Muscle of leg (tissue), 11 donors: ENCODE results near the gene CACNA1S. TPM values are rescaled to one million over a fixed set of nuclear protein-coding genes. Genes with fewer than 3 reads are reported as not detected.

Experiments
- DNase-seq: peaks from one replicate; pipeline ENCODE4 v3.0.0; 2013
- H3K27ac ChIP-seq: one replicate; pipeline ENCODE4 v1.5.1; 2013; ENCODE audit warnings: mild to moderate bottlenecking, low read length, control low read depth
- H3K27me3 ChIP-seq: one replicate; pipeline ENCODE4 v1.6.1; 2013; ENCODE audit warnings: low read length; ENCODE audit not compliant: control insufficient read depth, insufficient read depth
- H3K36me3 ChIP-seq: one replicate; pipeline ENCODE4 v1.6.1; 2013; ENCODE audit warnings: low read length; ENCODE audit not compliant: control insufficient read depth, insufficient read depth
- H3K4me1 ChIP-seq: one replicate; pipeline ENCODE4 v1.6.1; 2013; ENCODE audit warnings: low read length; ENCODE audit not compliant: control insufficient read depth, insufficient read depth
- H3K4me3 ChIP-seq: one replicate; pipeline ENCODE4 v1.5.1; 2013; ENCODE audit warnings: low read length, control low read depth
- H3K9me3 ChIP-seq: replicated peaks from 2 replicates; pipeline ENCODE4 v1.6.1; 2013; ENCODE audit warnings: low read depth, low read length; ENCODE audit not compliant: control insufficient read depth
- WGBS: methylation state at CpG from one replicate; pipeline ENCODE4 v1.1.5; 2013; ENCODE audit warnings: missing lambda C conversion rate; ENCODE audit not compliant: insufficient coverage; 5-methylcytosine and 5-hydroxymethylcytosine counted together
- polyA plus RNA-seq, 8 donors: library from polyadenylated mRNA; unstranded; fragments of 120-200 nt; gene quantifications; one replicate each; pipeline versions ENCODE4 v1.2.1 to v1.2.3, GENCODE V29; 2013; ENCODE audit warnings: inconsistent platforms in 1 of 8, low replicate concordance in 1 of 8; ENCODE audit not compliant: insufficient read length in 8 of 8, insufficient read depth in 1 of 8
- total RNA-seq: library from RNA; stranded (reverse); fragments of 120-200 nt; gene quantifications from one replicate; pipeline ENCODE4 v1.2.4, GENCODE V29; 2013

Gene CACNA1S
- total and polyA plus RNA-seq, 9 donors, result 26.1 to 55.2 (median 41.5) TPM

GRCh38 chr1:201110138-201110537 is 2.1 kb downstream of the CACNA1S start:
- peaks cover 12% of the 10 kb centered on the region for H3K27me3 ChIP-seq
- H3K9me3 ChIP-seq, result no peaks in the 10 kb centered on the region
- H3K36me3 ChIP-seq, result peaks cover 8% of the 10 kb centered on the region
- DNase-seq, result no peak
- 87% methylated on average over 10 of the region's 10 CpGs for WGBS
- H3K4me1 ChIP-seq, result peaks cover 64% of the 10 kb centered on the region
- H3K27ac ChIP-seq, result no peak overlapping the region
- H3K4me3 ChIP-seq, result peak overlapping the region; percentile 10

GRCh38 chr1:201109651-201110050 is 2.6 kb downstream of the CACNA1S start:
- Histone ChIP-seq H3K4me1 (peaks cover 65% of the 10 kb centered on the region), H3K9me3 (no peaks in the 10 kb centered on the region), H3K27me3 (peaks cover 8% of the 10 kb centered on the region), H3K27ac (no peak overlapping the region), H3K4me3 (no peak overlapping the region), H3K36me3 (peaks cover 8% of the 10 kb centered on the region)
- WGBS, result 100% methylated on average over 1 of the region's 1 CpG
- no peak for DNase-seq

DNA sequence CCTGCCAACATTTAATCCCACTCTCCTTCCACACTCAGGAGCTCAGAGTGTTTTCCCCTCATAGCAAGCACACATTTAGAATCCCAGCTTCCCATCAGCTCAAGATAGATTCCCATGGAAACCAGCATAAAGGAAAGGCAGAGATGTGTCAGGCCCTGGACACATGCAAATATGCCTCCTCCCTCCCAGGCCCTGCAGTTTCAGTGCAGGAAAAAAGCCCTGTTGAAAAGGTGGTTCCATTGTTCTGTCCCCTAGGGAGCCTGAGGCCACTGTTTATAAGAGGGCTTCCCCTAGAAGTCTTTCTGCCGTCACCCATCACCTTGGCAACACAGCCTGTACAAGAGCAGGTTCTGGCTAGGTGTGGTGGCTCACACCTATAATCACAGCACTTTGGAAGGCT is 3.6 kb downstream of the CACNA1S start:
- Histone ChIP-seq H3K27me3 (peaks cover 4% of the 10 kb centered on the region), H3K4me1 (peaks cover 65% of the 10 kb centered on the region), H3K27ac (peak overlapping the region; percentile 13), H3K36me3 (peaks cover 8% of the 10 kb centered on the region), H3K9me3 (no peaks in the 10 kb centered on the region), H3K4me3 (no peak overlapping the region)
- no CpG with 5 or more reads among the region's 1 CpG for WGBS
- DNase-seq, result no peak

DNA sequence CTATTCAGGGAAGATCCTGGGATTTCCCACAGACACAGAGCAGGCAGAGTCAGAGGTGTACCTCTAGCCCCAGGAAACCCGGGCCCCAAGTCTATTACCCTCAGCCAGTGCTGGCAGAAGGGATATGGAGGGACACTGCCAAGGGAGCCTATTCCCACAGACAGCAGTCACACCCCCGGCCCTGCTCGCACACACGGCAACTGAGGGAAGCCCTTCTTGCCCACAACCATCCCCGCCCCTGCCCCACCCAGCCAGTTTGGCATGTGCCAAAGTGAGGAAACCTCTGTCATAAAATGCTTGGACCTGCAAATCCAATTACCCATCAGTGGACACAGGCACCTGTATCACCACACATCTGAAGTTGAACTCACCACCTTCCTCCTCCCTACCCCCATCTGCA is 6.5 kb downstream of the CACNA1S start:
- no peaks in the 10 kb centered on the region for H3K9me3 ChIP-seq
- H3K4me3 ChIP-seq, result no peak overlapping the region
- peaks cover 11% of the 10 kb centered on the region for H3K36me3 ChIP-seq
- no peak for DNase-seq
- 71% methylated on average over 5 of the region's 5 CpGs for WGBS
- no peaks in the 10 kb centered on the region for H3K27me3 ChIP-seq
- H3K4me1 ChIP-seq, result peaks cover 58% of the 10 kb centered on the region
- no peak overlapping the region for H3K27ac ChIP-seq

GRCh38 chr1:201104141-201104540 is 8.1 kb downstream of the CACNA1S start:
- H3K36me3 ChIP-seq, result peaks cover 9% of the 10 kb centered on the region
- no CpG with 5 or more reads among the region's 1 CpG for WGBS
- peaks cover 64% of the 10 kb centered on the region for H3K4me1 ChIP-seq
- H3K4me3 ChIP-seq, result no peak overlapping the region
- no peaks in the 10 kb centered on the region for H3K27me3 ChIP-seq
- no peak for DNase-seq
- H3K27ac ChIP-seq, result peak overlapping the region; percentile 75
- no peaks in the 10 kb centered on the region for H3K9me3 ChIP-seq

- Histone ChIP-seq H3K4me1 (peaks cover 66% of the 10 kb centered on the region), H3K9me3 (no peaks in the 10 kb centered on the region), H3K4me3 (no peak overlapping the region), H3K27ac (peak overlapping the region; percentile 75), H3K27me3 (no peaks in the 10 kb centered on the region), H3K36me3 (peaks cover 9% of the 10 kb centered on the region)
- no peak for DNase-seq
- 58% methylated on average over 8 of the region's 9 CpGs for WGBS
Observed at GRCh38 chr1:201103666-201104065, 8.6 kb downstream of the CACNA1S start.

DNA sequence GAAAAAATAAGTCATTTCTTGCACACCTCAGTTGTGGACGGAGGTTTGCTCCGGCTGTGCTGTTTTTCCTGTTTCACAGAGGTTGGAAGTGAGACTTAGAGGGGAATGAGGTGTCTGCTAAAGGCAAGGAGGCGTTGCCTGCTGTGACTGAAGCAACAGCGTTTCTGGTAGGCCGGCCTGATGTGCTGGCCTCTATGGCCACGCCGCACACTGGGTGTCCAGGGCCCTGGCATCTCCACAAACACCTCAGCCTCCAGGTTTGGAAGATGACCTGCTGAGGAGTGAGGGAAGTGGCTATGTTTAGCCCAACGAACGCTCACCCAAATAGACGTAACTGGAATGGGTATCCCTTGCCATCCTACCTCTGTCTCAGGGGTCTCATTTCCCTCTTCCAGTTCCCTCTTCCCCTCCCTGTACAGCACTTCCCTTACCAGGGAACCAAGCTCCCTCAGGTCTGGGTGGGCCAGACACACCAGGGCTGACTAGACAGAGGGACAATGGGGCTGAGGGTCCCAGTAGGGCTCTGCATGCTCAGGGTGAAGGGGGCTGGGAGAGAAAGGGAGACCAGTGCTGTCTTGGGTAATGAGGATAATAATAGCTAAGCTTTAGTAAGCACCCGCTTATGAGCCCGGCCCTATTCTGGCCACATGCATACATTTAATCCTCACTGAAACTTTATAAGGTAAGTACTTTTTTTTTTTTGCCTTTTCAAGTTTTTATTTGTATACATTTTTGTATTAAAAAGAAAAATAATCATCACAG is 11.9 kb downstream of the CACNA1S start:
- 64% methylated on average over 2 of the region's 12 CpGs for WGBS
- Histone ChIP-seq H3K27me3 (no peaks in the 10 kb centered on the region), H3K4me1 (peaks cover 84% of the 10 kb centered on the region), H3K4me3 (no peak overlapping the region), H3K9me3 (no peaks in the 10 kb centered on the region), H3K27ac (peak overlapping the region; percentile 93), H3K36me3 (peaks cover 6% of the 10 kb centered on the region)
- no peak for DNase-seq

GRCh38 chr1:201098992-201099677 is 13.1 kb downstream of the CACNA1S start:
- H3K27me3 ChIP-seq, result no peaks in the 10 kb centered on the region
- WGBS, result no CpG with 5 or more reads among the region's 5 CpGs
- H3K27ac ChIP-seq, result peak overlapping the region; percentile 93
- no peaks in the 10 kb centered on the region for H3K9me3 ChIP-seq
- peaks cover 6% of the 10 kb centered on the region for H3K36me3 ChIP-seq
- DNase-seq, result no peak
- no peak overlapping the region for H3K4me3 ChIP-seq
- peaks cover 89% of the 10 kb centered on the region for H3K4me1 ChIP-seq

DNA sequence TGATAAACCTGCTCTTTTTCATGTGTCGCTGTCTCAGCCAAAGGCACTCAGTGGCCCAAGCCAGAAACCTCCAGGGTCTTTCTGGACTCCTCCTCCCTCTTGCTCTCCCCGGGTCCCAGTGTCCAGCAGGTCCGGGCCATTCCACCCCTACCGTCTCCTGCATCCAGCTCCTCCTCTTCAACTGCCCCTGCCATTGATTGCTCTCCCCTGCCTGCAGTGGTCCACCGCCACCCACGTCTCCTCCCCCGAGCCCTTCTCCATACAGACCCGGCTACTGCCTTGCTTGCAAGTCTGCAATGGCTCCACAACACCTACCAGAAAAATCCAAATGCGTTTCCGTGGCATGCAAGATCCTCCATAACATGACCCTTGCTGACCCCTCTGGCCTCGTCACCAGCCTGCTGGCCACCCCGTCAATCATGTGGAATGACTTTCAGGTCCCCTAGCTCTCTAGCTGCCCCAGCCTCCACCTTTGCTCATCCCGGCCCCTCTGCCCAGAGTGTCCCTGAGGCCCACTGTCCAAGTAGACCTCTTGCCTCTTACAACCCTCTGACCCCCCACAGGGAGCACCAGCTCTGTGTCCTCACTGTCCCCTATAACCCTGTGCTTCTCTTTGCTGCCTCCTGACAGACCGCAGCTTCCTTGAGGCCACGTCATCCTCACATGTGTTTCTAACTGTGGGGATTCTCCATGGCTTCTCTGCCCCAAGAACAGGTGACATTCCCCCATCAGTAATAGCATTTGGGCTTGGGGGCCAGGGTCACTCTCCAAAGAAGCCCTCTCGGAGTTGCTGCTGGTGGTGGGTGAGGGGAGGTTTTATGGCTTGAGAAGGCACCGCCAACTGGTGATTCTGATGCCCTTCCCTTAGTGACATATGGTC is 15.0 kb downstream of the CACNA1S start:
- peaks cover 72% of the 10 kb centered on the region for H3K4me1 ChIP-seq
- 67% methylated on average over 14 of the region's 17 CpGs for WGBS
- no peaks in the 10 kb centered on the region for H3K27me3 ChIP-seq
- peak overlapping the region; percentile 93 for H3K27ac ChIP-seq
- H3K36me3 ChIP-seq, result peaks cover 5% of the 10 kb centered on the region
- no peak overlapping the region for H3K4me3 ChIP-seq
- no peak for DNase-seq
- no peaks in the 10 kb centered on the region for H3K9me3 ChIP-seq

DNA sequence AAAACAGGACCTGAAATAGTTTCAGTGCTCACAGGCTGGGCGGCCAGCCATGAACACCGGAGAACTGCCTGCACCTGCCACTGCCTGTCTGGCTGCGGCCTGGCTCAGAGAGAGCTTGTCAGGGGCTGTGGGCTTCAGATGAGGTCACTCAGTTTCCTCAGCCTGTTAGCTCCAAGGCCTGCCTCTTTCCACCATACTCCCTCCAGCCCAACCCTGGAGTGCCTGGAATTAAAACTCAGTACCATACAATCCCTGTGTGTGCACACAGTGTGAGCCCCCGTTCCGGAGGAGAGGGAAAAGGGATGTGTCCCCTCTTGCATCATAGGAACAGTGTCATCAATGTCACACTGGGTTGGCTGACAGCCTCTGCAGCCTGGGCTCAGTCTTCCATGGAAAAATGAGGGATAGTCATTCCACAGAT is 16.2 kb downstream of the CACNA1S start:
- WGBS, result 40% methylated on average over 1 of the region's 5 CpGs

More for the DNA sequence above, 16.2 kb downstream of the CACNA1S start:
- H3K36me3 ChIP-seq, result peaks cover 5% of the 10 kb centered on the region
- peaks cover 78% of the 10 kb centered on the region for H3K4me1 ChIP-seq
- DNase-seq, result peak; percentile 86
- peak overlapping the region; percentile 93 for H3K27ac ChIP-seq
- H3K4me3 ChIP-seq, result no peak overlapping the region
- H3K27me3 ChIP-seq, result no peaks in the 10 kb centered on the region
- no peaks in the 10 kb centered on the region for H3K9me3 ChIP-seq
